Measurements from ENCODE around the gene C1QTNF4.

Gene C1QTNF4

GRCh38 chr11:47592251-47592650, 2.0 kb downstream of the C1QTNF4 start:
- no peak for DNase-seq

GRCh38 chr11:47591764-47592163, 2.4 kb downstream of the C1QTNF4 start:
- no peak for DNase-seq

DNA sequence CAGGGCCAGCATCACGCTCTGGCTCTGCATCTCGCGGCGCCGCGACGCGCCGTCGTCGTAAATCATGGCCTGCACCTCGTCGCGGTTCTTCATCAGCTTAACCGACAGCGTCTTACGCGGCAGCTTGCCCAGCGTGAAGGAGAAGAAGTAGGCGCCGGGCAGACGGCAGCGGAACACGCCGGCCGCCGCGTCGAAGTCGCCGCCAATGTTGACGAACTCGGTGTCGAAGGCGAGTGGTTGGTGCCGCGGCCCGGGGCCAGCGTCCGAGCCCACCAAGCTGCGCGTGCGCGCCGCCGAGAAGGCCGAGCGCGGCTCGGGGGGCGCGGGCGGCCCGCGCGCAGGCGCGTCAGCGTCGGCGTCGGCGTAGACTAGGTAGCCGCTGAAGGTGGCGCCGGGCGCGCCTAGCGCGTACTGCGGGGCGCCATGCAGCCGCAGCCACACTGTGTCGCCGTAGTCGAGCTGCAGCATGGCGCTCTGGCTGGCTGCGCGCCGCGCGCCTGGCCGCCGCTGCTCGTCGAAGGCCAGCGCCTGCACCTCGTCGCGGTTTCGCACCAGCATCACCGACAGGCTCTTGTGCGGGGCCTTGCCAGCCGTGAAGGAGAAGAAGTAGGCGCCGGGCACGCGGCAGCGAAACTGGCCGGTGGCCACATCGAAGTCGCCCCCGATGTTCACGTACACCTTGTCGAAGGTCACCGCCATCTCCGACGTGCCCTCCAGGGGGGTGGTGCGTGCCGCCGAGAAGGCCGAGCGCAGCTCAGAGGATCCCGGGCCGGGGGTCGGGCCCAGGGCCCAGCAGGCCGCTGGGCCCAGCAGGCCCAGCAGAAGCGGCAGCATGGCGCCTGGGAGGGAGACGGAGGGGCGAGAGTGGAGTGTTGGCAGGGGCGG, 4.0 kb downstream of the C1QTNF4 start:
- no peak for DNase-seq

DNA sequence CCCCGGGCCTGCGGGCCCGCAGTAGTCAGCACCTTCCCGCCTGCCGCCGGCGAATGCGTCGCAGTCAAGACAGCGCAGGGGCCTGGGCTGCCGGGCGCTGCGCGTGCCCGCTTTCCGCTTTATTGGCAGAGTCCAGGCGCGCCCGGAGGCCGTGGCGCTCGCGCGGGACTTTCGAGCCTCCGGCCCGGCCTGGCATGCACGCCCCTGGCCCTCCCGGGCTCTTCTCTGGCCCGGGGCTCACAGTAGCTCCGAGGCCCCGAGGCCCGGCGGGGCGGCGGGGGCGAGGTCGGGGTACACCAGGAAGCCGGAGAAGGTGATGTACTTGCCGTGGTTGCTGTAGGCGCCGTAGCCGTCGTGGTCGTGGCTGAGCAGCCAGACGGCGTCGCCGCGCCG, 4.6 kb downstream of the C1QTNF4 start:
- no peak for DNase-seq

DNA sequence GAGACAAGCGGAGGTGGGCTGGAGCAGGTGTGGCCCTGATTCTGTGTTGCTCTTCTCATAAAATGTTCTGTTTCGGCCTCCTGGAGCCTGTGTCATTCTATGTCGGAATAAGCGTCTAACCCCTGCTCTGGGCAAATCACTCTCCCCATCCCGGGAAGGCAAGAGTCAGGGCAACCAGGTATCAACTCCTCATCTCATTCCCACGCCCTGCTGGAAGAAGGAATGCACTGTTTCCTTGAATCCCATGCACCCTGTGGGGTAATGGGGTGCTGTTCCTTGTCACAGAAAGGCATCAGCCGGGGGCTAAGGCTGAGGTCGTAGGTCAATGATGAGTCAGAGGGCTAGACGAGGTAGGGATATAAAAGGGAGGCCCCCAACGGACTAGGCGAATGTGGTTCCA, 5.1 kb downstream of the C1QTNF4 start:
- no peak for DNase-seq

DNA sequence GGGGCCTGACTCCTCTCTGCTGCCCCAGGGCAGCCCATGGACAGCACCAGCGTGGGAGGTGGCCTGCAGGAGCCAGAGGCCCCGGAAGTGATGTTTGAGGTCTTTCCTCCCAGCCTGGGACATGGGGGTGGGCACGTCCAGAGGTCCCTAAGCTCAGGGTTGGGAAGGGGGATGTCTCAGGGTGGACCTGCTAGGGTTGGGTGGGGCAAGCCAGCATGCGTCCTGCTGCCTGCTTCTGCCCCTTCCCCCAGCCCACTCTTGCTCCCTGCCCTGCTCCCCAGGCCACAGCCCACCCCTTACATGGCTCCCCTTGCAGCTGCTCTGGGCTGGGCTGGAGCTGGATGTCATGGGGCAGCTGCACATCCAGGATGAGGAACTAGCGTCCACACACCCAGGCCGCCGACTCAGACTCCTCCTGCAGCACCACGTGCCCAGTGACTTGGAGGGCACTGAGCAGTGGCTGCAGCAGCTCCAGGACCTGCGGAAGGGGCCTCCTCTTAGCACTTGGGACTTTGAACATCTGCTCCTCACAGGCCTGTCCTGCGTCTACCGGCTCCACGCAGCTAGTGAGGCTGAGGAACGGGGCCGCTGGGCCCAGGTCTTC, 6.4 kb downstream of the C1QTNF4 start:
- DNase-seq = no peak

GRCh38 chr11:47587039-47587716, 7.0 kb downstream of the C1QTNF4 start:
- no peak for DNase-seq

DNA sequence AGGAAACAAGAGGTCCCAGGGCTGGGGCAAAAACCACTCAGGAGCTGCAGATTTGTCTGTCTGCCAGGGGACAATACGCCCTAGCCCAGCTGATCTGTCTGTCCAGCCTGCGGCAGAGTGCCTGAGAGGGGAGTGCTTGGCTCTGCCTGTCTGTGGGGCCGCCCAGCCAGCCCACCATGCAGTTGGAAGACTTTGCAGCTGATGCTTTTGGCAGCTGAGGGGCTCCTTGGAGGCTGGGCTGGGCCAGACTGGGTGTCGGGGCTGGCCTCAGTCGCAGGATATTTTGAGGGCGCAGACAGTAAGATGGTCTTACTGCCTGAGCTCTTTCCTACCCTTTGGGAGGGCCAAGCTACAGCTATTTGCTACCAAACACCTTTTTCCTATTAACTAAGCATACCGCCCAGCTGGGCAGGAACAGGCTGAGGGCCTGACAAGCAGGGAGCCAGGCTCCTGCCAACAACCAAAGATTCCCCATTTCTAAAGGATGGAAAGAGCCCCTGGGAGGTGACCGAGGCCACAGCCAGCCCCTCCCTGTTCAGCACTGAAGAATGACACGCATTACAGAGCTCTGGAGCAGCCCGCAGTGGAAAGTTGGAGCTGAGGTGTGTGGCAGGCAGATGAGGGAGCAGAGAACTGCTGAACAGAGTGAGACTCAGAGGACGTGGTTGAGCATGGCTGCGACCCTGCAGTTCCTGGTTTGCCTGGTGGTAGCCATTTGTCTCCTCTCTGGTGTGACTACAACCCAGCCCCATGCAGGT, 7.9 kb downstream of the C1QTNF4 start, which contains the start of gene FAM180B:
Gene FAM180B (plus strand): TSS at position 581 of the 758 bp plus-strand sequence. CDS start 91 bp downstream, at position 672.
- no peak for DNase-seq

- DNase-seq = no peak
Measured at GRCh38 chr11:47583844-47584243, 10.4 kb downstream of the C1QTNF4 start.

GRCh38 chr11:47578524-47579494, 15.4 kb downstream of the C1QTNF4 start, which contains the start of the genes KBTBD4 and NDUFS3:
Gene KBTBD4 (minus strand): TSS chr11:47578970. CDS start chr11:47578951, 19 bp downstream.
Gene NDUFS3 (plus strand): TSS chr11:47579074. CDS start chr11:47579092, 18 bp downstream.
- DNase-seq = peak; percentile 88

DNA sequence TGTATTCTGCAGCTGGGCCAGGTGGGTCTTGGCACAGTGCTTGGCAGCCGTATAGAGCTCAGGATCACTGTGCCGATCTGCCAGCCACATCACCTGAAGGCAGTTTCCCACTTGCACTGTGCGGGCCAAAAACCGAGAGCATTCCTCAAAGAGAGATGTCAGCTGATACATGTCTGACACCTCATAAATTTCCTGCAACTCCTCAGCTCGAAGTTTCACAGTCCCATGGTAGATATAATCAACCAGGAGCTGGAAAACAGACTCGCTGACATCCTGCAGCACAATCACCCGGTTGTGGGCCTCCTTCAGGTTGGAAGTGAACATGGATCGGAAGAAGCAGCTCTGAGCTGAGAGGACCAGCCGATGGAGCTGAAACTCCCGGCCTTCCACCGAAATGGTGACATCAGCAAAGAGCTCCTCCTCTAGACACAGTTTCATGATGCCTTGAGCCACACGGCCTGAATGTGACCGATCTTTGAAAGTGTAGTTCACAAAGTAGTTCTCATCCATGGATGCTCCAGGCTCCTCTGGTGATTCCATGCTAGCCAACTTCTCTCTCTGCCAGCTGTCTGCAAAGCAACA, 16.7 kb downstream of the C1QTNF4 start:
- no peak for DNase-seq

DNA sequence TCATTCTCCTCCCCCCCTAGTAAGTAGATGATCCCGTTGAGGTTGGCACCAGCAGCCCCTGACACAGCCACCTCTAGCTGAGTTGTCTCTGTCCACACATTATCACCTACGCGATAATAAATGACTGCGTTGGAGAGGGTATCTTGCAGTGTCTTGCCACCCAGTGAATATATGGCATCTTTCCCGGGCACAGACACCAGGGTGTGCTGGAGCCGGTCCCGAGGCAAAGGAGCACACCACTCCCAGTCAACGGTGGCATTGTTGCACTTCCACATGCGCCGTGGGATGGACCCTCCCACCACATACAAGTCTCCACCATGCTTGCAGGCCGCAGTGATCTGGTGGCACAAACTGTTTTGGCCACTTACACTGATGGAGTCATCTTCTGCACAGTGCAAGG, 20.9 kb downstream of the C1QTNF4 start:
- no peak for DNase-seq

- peak; percentile 27 for DNase-seq
Measured at GRCh38 chr11:47572715-47573255, 21.4 kb downstream of the C1QTNF4 start.

DNA sequence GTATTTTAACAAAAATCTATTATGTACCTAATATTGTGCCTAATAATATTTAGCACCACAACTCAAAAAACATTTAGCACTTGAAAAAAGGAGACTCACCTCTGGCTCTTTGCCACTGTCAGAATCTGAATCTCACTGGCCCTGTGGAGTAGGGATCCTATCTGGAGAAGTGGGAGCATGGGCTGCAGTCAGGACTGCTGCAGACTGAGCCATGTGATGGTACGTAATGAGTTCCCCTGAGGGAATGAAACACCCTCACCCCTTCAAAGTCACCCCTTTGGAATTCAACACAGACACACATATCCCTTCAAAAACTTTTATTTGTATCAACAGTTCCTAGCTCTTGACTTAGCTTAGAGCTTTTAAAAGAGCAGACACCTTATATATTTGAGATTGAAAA, 22.3 kb downstream of the C1QTNF4 start:
- DNase-seq = no peak

DNA sequence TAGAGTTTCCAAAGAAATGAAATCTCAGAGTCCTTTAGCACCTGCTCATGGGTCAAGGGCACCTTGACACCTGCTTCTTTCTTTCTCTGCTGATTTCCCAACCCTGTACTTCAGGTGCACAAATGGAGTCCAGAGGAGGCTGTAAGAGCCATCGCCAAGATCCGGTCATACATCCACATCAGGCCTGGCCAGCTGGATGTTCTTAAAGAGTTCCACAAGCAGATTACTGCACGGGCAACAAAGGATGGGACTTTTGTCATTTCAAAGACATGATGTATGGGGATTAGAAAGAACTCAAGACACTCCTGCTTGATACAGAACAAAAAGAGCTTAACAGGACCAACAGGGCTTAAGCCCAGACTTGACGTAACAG, 22.9 kb downstream of the C1QTNF4 start:
- DNase-seq = no peak

GRCh38 chr11:47570651-47571356, 23.4 kb downstream of the C1QTNF4 start:
- DNase-seq = no peak

DNA sequence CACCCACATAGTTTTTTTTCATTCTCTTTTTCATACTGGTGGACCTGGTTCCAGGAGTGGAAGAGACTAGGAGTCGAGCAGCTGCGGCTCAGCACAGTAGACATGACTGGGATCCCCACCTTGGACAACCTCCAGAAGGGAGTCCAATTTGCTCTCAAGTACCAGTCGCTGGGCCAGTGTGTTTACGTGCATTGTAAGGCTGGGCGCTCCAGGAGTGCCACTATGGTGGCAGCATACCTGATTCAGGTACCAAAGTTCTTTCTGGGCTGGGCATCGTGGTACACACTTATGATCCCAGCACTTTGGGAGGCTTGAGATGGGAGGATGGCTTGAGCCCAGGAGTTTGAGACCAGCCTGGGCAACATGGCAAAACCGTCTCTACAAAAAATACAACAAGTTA, 24.6 kb downstream of the C1QTNF4 start:
- DNase-seq = no peak

DNA sequence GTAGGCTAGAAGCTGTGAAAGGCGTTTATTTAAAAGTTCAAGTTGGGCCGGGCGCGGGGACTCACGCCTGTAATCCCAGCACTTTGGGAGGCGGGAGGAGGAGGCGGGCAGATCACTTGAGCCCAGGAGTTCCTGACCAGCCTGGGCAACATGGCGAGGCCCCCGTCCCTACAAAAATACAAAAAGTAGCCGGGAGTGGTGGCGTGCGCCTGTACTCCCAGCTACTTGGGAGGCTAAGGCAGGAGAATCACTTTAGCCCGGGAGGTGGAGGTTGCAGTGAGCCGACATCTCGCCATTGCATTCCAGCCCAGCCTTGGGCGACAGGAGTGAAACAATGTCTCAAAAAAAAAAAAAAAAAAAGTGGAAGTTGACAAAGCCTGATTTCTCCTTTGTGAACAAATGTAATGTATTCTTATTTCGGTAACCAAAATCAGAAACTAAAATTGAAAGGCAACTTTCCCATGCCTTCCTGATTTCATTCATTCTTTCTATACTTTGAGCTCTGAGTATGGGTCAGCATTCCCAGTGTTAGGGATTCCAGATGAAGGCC, 28.0 kb downstream of the C1QTNF4 start:
- no peak for DNase-seq

DNA sequence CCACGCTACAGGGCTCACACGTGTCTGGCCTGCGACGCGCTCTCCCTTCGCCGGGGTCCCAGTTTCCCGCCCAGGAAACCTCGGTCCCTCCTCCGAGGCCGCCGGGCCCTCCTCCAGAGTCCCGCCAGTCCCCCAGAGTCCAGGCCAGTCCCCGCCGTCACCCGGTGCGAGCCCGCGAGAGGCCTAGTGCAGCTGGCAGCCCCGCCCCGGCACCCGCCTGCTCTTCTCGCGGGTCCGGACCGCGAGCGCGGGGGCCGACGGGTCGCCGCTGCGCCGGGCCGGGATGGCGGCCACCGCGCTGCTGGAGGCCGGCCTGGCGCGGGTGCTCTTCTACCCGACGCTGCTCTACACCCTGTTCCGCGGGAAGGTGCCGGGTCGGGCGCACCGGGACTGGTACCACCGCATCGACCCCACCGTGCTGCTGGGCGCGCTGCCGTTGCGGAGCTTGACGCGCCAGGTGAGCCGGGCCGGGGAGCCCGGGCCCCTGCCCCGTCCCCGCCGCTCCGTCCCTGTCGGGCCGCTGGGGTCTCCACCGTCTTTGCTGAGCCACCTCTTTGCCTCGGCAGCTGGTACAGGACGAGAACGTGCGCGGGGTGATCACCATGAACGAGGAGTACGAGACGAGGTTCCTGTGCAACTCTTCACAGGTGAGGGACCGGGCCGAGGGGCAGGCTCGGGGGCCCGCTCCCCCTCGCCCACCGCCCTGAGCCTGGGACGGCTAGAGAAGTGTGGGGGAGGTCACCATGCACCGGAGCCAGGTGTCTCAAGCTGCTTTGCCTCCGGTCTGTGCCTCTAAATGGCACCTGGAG, 28.7 kb downstream of the C1QTNF4 start, which contains the start of gene PTPMT1:
Gene PTPMT1 (plus strand): TSS at position 260 of the 809 bp plus-strand sequence. CDS start 24 bp downstream, at position 284.
- peak; percentile 44 for DNase-seq
